HG02610 (cell line): ENCODE measurements around the gene FGF19.

Experiments used
- ATAC-seq: cut with Tn5 transposase; IDR thresholded peaks from one replicate; pipeline ENCODE4 v1.9.1; 2021; ENCODE audit warnings: mild to moderate bottlenecking, moderate library complexity; ENCODE audit not compliant: unreplicated experiment

The FGF19 gene

DNA sequence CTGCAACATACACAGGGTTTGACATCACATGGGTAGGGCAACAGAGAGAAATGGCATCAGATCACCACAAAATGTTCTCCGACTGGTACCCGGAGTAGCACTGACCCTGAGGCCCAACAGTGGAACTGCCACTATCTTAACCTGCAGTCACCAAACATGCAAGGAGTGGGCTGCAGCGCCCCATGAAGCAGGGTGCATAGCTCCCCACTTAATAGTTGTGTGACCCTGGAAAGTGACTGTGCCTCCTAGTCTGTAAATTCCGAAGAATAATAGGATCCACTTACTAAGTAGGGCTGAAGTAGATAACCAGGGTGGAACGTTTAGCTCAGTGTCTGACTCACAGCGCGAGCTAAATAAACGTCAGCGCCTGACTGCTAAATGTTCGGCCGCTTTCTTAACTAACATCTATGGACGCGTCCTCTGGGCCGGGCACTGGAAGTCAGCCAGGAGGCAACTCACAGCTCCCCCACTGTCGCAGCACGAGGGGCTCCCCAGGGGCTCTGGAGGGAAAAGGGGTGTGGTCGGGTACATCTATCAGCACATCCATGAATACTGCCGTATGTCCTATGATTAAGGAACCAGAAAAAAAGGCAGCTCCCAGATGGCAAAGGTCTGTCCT lies 29.4 kb downstream of the FGF19 start:
- ATAC-seq, result no peak

DNA sequence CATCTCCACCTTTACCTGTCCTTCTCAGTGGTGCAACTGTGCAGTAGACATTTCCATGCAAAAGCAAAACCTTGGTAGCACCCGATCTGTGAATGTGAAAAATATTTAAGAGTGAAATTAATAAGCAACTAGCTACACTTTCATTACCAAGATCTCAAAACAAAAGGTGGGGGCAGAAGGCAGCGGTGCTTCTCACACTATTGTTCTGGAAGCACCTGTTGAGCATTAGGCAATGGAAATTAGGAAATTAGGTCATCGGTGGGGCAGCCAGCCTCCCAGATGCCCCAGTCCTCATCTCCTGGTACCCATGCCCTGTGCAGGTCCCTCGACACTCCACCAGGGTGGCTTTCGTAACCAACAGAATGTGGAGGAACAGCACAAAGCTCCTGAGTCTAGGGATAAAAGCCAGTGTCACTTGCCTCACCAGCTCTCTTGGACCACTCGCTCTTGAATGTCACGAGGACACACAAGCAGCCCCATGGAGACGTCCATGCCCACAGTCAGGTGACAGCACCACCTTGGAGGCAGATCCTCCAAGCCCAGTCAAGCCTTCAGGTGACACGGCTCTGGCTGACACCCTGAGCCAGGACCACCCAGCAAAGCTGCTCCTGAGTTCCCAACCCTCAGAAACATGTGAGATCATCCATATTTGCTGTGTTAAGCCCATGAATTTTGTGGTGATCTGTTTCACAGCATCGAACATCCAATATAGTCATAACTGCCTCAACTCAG lies 31.9 kb downstream of the FGF19 start:
- no peak for ATAC-seq

DNA sequence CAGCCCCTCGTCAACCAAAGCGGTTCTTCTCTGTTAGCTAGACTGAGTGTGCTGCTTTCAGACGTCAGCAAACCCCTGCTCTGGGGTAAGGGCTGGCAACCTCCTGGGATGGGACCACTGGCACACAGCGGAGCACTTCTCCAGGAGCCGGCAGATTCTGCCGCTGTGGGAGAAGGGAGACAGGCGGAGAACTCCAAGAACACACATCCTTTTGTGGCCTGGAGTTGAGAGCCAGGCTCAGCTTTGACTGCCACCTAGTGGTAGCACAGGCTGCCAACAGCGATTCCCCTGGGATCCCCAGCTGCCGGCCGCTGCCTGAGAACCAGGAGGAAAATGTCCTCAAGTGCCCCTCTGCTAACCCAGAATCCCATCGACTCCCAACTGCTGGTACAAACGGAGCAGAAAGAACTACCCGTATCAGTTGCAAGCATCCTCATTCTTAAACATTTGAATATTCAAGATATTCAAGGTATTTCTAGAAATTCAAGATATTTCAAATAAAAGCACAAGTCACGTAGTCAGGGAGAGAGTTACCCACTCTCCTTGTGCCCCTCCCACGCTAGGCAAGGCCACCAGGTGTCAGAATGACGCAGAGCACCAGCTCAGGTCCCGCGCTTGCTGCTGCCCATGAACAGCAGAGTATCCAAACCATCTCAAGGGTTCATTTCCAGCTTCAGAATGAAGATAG lies 33.5 kb downstream of the FGF19 start:
- ATAC-seq, result no peak

DNA sequence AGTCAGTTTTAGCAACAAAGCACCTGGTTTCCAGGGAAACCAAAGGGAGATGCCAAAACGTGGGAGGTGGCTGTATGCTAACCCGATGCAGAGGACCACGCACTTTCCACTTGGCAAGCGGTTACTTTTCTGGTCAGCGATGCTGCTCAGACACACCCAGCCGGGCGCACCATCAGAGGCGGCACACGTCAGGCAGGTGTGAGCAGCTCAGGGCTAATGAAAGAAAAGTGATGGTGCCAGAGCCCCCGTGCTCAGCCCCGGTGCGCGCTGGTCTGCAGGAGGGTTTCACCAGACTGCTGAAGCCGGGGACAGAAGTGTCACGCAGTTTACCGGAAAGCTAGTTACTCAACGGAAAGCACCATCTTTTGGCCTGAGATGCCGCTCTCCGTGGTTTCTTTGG lies 34.3 kb downstream of the FGF19 start:
- no peak for ATAC-seq

DNA sequence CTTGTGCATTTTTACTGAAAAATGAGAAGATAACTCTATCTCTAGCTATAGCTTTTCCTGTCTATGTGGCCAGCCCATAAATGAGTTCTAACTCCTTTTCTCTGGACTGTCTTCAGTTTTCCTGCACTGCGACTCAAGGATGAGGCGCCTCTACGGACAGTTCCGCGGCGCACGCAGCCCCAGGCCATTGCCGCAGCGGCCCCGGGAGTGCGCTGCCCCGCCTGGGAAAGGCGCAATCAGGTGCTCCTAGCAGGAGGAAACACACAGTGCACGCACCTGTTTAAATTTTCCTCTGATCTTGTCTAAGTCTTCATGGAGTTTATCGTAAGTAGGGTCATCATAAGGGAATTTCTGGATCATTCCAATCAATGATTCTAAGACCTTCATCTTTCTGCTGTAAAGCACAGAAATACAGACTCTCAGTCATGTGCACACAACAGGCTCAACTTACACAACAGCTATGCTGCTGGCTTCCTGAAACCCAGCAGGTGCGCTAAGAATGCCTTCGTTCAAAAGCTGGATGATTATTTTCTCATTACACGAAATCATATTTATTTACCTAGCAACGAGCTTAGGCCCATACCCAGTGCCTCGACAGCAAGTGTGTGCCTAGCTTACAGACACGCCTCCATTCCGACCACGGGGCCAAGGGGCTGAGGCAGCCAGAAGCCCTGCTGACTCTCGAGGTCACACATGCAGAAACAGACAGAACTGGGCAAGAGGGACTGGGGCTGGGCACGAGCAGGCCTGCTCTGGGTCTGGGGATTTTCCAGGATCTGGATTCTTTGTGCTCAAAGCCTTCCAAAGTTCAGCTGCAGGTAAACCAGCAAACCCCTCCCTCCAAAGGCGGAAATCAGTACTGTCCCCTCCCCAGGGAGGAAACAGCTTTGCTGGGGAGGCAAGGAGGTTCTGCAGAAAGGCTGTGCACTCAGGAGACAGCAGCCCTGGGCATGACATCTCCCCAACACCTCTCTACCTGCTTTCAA lies 35.9 kb downstream of the FGF19 start:
- ATAC-seq, result no peak

DNA sequence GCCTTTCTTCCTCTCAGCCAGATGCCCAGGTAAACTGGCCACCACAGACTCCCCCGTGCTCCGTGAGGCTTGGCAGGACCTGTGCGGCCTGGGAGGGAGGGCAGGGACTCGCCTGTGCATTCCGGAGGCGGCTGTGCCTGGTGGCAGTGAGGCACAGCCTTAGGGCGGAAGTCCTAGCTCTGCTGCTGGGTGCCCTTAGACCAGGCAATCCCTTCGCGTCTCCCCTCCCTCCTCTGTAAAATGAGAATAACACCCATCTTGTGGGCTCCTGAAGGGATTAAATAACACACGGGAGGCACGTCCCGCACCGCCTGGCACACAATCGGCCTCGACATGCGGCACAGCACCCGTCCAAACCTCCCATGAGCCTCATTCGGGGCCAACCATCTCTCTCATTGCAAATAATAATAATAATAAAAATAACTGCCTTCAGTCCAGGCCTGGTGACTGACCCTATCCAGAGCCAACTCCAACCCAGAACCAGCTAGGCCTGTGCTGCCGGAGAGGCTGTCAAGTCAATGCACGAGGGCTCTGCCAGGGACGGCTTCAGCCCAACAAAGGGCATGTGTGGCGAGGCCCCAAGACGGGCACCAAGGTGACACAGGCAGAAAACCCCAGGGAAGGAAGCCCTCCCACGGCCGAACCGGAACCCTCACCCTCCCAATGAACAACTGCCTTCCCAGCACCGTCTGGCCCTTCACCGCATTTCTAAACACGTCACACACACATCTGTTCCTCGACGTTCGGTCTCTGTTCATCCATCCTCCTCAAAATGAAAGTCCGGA lies 36.9 kb downstream of the FGF19 start:
- ATAC-seq, result no peak

DNA sequence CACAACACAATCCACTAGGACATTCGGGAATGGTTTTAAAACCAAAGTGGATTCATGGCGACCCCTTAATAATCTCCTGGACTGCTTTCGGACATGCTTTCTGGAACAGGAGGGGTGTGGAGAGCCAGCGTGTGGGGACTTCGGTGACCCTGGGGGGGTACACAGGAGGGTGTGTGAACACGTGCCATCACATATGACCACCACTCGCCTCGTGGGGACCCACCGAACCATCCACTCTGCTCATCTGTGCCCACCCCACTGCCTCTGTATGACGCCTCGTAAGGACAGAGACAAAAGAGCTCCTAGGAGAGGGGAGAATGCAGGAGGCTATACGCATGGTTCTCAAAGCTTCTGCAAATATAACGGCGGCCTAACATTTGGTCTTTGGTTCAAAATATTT lies 37.6 kb downstream of the FGF19 start:
- no peak for ATAC-seq

DNA sequence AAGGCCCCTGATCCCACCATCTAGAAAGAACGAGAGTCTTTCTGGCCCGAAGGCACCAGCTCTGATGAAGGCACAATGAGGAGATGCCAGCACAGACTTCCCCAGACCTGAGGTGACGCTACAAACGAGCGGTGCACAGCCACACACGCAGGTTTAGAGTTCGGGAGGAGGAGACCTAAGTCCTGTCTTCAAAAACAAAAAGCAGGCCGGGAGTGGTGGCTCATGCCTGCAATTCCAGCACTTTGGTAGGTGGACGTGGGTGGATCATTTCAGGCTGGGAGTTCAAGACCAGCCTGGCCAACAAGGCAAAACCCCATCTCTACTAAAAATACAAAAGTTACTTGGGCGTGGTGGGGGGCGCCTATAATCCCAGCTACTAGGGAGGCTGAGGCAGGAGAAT lies 38.2 kb downstream of the FGF19 start:
- ATAC-seq, result no peak

DNA sequence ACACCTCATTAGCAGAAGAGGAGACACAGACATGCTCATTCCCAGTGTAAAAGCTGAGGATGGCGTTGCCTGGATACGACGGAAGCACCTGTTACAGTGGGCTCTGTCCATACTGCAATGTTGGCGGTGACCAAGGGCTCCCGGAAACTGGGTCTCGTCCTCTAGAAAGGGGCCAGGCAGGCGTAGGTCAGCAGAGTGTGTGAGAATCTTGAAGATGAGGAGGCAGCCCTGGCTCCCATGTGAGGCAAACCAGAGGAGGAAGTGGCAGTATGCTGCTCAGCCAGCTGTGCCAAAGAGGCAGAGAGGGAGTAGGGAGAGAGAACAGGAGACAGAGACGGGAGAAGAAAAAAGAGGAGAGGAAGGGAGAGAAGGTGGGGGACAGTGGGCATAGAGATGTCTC lies 38.9 kb downstream of the FGF19 start:
- ATAC-seq, result no peak

DNA sequence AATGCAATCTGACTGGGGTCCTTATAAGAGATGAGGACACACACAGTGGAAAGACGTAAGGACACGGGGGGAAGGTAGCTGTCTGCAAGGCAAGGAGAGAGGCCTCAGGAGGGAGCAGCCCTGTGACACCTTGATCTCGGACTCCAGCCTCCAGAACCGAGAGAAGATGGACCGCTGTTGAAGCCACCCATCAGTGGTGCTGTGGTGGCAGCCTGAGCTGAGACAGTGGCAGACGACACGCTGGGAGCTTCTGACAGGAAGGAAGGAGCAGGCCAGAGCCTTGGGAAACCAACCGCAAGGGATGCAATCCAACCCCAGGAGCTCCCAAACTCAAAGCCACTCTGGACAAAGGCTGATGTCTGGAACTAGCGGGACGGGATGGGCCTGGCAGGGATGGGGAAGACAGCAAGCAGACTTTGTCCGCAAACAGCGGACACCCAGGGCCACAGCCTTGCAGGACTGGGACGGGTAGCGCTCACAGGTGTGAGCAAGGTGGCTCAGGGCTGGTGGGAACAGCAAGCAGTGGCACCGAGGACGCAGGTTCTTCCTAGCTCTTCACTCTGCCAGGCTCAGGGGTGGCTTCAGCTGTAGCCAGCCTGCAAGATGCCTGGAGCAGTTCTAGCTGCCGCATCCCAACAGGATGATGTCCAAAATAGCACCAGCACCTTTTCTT lies 39.6 kb downstream of the FGF19 start:
- ATAC-seq, result no peak

DNA sequence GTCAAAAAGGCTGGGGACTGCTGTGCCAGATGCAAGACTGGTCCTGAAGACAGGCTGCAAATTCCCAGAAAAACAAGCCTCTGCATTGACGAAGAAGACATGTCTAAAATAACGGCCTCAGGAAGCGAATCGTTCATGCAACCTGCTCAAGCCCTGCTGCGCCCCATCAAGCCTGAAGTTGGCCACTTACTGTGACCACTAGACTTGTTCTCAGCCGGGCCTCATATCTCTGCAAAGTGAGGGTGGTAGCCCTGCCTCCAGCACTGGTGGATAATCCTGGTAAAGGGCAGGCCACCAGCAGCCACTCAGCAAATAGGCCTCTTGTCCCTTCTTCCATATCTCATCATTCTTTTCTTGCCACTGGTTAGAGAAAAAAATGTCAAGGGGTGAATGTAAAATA lies 40.5 kb downstream of the FGF19 start:
- ATAC-seq, result no peak

DNA sequence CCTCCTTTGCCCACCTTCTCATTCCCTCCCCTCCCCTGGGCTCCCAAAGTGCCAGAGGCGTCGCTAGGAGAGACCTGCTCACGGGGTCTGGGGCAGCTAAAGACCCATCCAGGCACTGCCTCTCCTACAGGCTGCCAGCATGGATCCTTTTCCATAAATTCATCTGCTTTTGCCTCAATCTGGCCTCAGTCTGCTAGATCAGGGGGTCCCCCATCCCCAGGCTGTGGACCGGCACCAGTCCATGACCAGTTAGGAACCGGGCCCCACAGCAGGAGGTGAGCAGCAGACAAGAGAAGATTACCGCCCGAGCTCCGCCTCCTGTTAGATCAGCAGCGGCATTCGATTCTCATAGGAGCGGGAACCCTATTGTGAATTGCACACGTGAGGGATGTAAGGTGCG lies 41.0 kb downstream of the FGF19 start:
- no peak for ATAC-seq

DNA sequence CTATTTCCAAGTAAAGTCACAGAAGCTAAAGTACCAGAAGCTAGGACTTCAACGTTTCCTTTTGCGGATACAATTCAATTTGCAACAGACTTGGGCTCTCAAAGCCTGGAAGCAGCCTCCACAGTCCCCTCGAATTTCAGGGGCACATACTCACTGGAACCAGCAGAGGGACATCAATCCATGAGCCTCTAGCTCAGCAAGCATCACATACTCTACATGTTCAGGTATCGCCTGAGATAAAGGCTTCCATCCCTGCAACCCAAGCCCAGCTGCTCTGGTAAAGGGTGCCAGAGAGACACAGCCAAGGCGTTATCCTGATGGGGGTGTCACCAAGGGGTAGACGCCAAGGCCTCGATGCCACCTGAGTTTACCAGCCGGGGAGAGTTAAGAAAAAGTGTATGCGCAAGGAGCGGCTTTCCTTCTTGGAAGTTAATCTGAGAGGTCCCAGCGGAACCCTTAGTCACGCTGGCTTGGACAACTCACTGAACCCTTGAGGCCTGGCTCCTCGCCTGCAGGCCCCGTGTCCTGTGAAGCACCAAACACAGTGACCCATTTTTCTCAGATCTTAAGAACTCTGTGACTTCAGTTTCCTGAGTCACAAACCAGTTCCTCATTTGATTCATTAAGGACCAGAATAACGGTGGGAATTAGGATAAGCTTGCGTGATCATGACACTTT lies 41.7 kb downstream of the FGF19 start:
- ATAC-seq, result no peak

DNA sequence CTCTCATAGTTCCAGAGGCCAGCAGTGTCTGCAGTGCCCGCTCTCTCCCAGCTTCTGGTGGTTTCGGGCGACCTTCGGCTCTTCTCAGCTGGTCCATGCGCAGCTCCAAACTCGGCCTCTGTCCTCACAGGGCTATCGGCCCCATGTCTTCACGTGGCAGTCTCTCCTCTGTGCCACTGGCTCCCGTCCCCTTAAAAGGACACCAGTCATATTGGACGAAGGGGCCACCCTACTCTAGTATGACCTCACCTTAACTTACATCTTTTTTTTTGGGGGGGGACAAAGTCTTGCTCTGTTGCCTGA lies 42.5 kb downstream of the FGF19 start:
- no peak for ATAC-seq

DNA sequence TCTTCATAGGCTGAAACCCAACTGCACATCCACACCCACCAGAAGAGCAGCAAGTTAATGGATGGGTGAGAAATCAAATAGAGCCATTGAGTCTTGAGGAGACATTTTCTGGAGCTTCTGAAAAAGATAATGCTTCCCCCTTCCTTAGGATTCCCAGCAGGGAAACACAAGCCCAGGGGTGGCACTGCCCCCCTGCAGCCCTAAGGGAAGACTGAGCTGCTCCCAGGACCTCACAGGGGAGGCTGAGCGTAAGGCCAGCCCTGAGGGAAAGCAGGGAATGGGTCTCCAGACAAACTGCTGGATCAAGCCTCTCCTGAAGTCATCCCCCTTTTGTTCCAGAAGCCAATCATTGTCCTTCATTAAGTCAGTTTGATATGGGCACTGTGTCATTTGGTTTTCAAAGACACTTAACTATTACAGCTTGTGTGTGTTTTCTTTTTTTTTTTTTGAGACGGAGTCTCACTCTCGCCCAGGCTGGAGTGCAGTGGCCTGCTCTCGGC lies 43.8 kb downstream of the FGF19 start:
- no peak for ATAC-seq

DNA sequence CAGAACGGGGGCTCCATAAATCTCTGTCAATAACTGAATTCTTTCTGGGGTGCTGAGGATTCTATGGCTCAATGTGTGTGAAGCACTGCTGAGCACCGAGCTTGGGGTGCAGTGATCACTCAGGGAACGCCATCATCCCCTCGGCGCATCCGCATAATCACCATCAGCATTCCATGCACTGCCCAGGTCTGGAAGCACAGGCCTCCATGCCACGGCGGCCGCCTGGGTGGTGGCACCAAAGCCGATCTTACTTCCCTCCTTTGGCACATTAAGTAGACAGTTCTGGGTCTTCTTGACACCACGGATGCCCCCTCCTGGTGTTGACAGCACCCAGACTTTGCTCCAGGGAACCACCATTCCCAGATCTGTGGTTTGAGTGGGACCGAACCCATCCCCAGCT lies 44.2 kb downstream of the FGF19 start:
- ATAC-seq, result no peak

DNA sequence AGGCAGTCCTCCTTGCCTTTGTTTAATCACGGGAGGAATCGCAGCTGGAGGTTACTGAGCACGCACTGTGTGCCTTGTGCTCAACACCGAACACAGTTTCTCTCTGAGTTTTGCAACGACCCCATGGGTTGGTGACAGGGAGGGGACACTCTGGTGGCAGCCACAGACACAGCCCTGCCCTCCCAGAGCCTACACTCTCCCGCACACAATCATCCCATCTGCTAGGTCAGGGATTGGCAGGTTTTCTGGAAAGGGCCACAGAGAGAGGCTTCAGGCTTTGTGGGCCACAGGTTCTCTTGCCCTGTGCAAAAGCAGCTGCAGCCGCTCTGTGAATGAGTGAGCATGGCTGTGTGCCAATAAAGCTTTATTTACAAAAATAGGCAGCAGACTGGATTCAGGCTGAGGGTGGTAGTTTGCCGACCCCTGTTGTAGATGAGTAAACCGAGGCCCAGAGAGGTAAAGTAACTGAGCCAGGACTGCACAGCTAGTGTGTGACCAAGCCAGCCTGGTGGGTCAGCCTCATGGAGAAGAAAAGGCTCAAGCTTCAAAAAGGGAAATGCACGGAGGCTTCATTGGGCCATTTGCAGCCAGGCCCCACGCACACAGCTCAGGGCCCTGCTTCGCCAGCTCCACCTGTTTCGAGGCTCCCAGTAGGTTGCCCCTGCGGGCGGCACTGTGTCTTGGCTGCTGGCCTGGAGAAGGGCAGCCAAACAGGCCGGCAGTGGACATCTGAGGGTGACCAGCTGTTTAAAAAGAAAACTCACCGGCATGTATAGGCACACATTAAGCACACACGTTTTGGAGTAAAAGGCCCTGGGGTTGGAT lies 45.0 kb downstream of the FGF19 start:
- ATAC-seq, result no peak

DNA sequence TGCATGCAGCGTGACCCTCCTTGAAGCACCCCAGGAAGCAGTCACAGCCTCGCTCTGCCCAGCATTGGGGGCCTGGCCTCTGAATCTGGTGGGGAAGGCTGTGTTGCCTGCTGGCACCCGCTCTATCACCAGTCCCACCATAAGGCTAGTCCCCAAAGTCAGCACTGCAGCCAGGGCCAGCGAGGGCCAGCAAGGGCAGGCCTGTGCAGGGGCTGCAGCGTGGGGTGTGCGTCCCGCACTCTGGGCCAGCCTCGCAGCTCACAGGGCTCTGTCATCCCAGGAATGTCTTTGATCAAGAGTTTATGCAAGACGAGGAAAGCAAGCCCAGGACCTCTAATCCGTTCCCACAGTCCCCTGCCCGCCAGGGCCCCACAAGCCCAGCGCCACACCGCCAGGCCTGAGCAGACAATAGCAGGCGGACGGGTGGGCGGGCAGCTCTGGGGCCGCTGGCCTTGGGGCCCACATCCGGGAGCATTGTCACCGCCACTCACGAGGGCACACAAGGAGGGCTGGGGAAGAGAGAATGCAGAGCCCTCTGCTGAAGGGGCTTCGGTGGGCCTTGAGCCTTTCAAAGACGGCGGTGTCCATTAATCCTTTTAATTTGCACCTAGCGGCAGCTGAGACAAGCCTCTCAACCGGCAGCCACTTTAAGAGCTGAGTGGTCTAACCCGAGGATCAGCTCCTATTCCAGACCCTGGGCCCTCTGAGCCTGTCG lies 45.8 kb downstream of the FGF19 start:
- ATAC-seq, result no peak
